K562 treated with DMSO at 1 percent for 4 hours (cell line): ENCODE data around the gene MCM9. TPM values are rescaled to one million over a fixed set of nuclear protein-coding genes. Genes with fewer than 3 reads are reported as not detected.

Experiments
- total RNA-seq: library from RNA; unstranded; fragments of 300-600 nt; gene quantifications from 2 replicates; pipeline ENCODE4 v1.2.3, GENCODE V29; 2022; ENCODE audit not compliant: insufficient read depth

The MCM9 gene
- 3.6 and 6.9 TPM in 2 replicates for total RNA-seq

DNA sequence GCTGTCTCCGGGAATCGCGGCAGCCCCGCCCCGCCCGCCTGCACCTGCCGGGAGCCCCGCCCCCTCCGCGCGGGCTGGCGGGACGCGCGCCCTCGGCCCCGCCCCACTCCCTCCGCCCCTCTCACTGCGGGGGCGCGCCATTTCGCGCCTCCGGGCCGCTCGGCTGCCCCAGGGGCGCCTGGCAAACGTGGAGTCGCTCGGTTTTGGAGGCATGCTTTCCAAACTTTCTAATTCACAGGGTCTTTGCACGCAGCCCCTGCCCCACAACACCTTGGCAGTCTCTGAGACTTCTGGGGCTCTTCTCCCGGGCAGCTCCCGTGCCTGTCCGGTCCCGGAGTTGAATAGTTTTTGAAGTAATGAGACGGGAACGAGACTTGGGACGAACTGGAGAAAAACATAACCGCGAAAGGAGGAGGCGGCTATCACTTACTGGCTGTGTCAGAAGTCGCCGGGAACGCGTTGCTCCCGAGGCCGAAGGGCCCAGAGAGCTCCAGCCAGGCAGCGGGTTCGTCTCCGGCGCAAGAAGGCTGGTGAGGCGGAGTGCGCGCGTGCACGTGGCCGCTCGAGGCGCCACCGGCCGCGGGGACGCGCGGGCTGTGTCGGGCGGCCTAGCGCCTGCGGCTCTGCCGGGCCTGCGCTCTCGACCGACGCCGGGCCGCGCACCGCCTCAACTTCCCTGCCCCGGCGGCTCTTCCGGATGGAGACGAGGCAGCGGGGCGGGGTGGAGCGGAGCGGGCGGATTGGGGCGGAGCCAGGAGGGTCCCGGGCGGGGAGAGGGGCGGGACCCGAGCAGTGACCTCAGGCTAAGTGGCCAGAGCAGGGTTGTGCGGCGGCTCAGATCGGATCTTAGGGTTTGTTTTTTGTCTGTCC, at the start of gene MCM9:
TSS of gene MCM9 (minus strand) at position 699 of the 870 bp plus-strand sequence. CDS start 3,436 bp downstream, outside the sequence.

DNA sequence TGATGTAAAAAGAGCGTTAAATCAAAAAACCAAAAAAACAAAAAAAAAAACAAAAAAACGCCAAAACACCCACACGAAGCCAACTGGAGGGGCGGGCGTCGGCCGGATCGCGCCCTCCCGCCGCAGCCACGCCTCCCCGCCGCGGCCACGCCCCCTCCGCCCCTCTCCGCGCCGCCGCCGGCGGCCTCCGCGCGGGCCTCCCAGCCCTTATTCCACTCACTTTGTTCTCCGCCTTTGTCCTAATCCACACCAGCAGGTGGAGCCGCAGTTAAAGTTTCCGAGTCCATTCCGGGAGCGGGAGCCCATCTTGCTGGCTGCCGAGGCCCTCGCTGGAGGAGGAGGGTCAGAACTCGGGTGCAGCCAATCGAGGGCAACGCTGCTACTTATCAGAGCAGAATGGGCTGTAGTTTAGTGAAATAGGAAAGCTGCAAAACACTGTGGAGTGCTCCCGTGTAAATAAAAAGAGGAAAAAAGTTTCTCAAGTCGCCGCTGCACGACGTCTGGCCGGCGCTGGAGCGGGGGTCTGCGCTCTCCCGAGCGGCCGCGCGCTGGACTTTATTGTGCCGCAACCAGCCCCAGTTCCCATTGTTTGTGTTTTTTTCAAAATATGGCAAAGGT, 41.0 kb downstream of the MCM9 start, which contains the start of gene ASF1A:
TSS of gene ASF1A (plus strand) at position 346 of the 618 bp plus-strand sequence. CDS start at position 608, 262 bp downstream.

Other genes starting within 250 kb of the MCM9 start
- gene ASF1A, start 41.0 kb downstream of the MCM9 start, total RNA-seq, result 13.4 and 14.6 TPM in 2 replicates
- 6.0 and 6.2 TPM in 2 replicates for gene FAM184A, start 143.5 kb upstream of the MCM9 start, total RNA-seq